ENCODE results near the gene CR1L.
"Not testable (repeated sequence)": the region's sequence is repeated elsewhere in the genome, so short reads cannot be mapped to it uniquely, and the experiment has no call there.

CR1L gene

DNA sequence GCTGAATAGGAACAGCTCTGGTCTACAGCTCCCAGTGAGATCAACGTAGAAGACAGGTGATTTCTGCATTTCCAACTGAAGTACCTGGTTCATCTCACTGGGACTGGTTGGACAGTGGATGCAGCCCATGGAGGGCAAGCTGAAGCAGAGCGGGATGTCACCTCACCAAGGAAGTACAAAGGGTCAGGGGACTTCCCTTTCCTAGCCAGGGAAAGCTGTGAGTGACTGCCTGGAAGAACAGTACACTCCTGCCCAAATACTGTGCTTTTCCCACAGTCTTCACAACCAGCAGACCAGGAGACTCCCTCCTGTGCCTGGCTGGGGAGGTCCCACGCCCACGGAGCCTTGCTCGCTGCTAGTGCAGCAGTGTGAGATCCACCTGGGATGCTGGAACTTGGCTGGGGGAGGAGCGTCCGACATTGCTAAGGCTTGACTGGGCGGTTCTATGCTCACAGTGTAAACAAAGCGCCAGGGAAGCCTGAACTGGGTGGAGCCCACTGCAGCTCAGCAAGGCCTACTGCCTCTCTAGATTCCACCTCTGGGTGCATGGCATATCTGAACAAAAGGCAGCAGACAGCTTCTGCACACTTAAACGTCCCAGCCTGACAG lies 14.7 kb downstream of the CR1L start:
- TF ChIP-seq, protein P1, sequence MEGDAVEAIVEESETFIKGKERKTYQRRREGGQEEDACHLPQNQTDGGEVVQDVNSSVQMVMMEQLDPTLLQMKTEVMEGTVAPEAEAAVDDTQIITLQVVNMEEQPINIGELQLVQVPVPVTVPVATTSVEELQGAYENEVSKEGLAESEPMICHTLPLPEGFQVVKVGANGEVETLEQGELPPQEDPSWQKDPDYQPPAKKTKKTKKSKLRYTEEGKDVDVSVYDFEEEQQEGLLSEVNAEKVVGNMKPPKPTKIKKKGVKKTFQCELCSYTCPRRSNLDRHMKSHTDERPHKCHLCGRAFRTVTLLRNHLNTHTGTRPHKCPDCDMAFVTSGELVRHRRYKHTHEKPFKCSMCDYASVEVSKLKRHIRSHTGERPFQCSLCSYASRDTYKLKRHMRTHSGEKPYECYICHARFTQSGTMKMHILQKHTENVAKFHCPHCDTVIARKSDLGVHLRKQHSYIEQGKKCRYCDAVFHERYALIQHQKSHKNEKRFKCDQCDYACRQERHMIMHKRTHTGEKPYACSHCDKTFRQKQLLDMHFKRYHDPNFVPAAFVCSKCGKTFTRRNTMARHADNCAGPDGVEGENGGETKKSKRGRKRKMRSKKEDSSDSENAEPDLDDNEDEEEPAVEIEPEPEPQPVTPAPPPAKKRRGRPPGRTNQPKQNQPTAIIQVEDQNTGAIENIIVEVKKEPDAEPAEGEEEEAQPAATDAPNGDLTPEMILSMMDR (IDR thresholded peaks at IDR 0.05; ENCODE audit: insufficient read depth, missing control alignments): no peak
- DNase-seq (ENCODE audit: insufficient read length, low spot score) (no peak), FAIRE-seq (no peak)

DNA sequence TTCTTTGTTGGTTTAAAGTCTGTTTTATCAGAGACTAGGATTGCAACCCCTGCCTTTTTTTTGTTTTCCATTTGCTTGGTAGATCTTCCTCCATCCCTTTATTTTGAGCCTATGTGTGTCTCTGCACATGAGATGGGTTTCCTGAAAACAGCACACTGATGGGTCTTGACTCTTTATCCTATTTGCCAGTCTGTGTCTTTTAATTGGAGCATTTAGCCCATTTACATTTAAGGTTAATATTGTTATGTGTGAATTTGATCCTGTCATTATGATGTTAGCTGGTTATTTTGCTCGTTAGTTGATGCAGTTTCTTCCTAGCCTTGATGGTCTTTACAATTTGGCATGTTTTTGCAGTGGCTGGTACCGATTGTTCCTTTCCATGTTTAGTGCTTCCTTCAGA lies 16.5 kb downstream of the CR1L start:
- not testable (repeated sequence) for FAIRE-seq; DNase-seq (ENCODE audit: insufficient read length, low spot score)

- TF ChIP-seq, protein P1 (IDR thresholded peaks at IDR 0.05; ENCODE audit: insufficient read depth, missing control alignments): no peak
- DNase-seq (ENCODE audit: insufficient read length, low spot score) (no peak), FAIRE-seq (no peak)
Measured at GRCh38 chr1:207666342-207666741, 21.4 kb downstream of the CR1L start.

DNA sequence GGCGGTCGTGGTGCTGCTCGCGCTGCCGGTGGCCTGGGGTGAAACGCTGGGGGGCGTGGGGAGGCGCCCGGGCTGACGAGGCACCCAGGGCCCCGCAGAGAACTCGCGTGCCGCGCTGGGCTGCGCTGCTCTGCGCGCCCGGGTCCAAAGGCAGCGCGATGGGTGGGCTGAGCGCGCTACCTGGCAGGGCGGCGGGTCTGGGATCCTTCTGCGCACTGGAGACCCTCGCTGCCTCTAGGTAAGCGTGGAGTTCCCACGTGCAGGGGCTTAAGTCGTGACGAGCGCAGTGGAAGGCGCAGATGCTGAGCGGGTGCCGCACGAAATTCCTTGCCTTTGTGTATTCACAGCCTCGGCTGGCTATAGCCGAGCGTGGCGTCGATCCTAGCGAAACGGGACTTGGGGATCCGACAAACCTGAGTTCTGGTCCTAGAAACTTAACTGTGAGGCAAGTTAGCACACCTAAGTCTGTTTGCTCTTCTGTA lies 24.6 kb downstream of the CR1L start:
- FAIRE-seq (no peak), DNase-seq (ENCODE audit: insufficient read length, low spot score) (no peak)
- TF ChIP-seq, protein P1 (IDR thresholded peaks at IDR 0.05; ENCODE audit: insufficient read depth, missing control alignments): no peak

DNA sequence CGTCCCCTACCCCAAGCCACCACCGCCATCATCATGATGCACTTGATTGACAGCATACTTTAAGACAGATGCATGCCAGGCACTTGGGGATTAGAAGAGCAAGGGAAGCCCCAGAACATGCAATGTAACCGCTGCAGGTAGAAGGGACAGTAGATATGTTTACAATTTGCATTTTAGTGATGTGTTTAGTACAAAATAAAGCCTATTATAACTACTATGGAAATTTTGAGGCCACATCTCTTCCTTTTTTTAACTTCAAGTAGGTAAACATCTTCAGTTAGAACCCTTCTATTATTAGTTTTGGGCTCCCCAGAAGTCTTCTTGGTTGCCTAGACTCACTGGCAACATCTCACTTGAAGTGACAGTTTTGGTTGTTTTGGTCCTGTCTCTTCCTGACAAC lies 25.3 kb downstream of the CR1L start:
- DNase-seq (ENCODE audit: insufficient read length, low spot score) (no peak), FAIRE-seq (no peak)
- TF ChIP-seq, protein P1 (IDR thresholded peaks at IDR 0.05; ENCODE audit: insufficient read depth, missing control alignments): no peak

GRCh38 chr1:207670997-207671396 lies 26.1 kb downstream of the CR1L start:
- DNase-seq (ENCODE audit: insufficient read length, low spot score) (no peak), FAIRE-seq (no peak)
- TF ChIP-seq, protein P1 (IDR thresholded peaks at IDR 0.05; ENCODE audit: insufficient read depth, missing control alignments): no peak

GRCh38 chr1:207672522-207673130 lies 27.7 kb downstream of the CR1L start:
- DNase-seq (ENCODE audit: insufficient read length, low spot score): no peak
- TF ChIP-seq, protein P1 (IDR thresholded peaks at IDR 0.05; ENCODE audit: insufficient read depth, missing control alignments): peak; percentile 63
- FAIRE-seq: no peak
